Sigmoid colon (tissue), 4 donors: ENCODE measurements around the gene CXCL12.

Experiments
- CTCF ChIP-seq, 4 experiments: fragments of 450-650 bp in 3 of 4; fragments of 200-600 bp in 1 of 4; IDR thresholded peaks; one replicate each; pipeline ENCODE4 v1.5.1; 2016 to 2019; ENCODE audit warnings: antibody characterized with exemption in 4 of 4, mild to moderate bottlenecking in 3 of 4, moderate library complexity in 2 of 4
- POLR2AphosphoS5 ChIP-seq, 4 donors: sonication (generic); formaldehyde crosslinking; IDR thresholded peaks; one replicate each; pipeline ENCODE4 v1.6.1; 2017; ENCODE audit warnings: antibody characterized with exemption in 4 of 4

DNA sequence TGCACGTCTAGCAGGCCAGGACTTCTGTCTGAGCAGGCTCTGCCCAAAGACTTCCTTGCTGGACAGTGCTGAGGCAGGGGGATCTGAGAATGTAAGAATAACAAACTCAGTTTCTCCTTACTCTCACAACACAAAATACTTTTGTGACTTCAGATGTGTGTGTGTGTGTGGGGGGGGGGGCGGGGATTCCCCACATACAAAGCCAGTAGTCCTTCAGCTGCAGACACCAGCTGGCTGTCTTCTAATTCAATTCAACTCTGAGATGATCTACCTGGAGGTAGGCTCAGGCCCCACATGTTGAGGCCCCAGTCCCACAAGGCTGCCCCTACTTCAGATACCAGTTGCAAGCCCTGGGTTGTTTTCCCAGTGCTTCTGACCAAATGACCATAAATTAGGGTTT, 4.7 kb upstream of the CXCL12 start:
- TF ChIP-seq POLR2AphosphoS5 (IDR thresholded peaks at IDR 0.05) (no peak), CTCF (IDR thresholded peaks at IDR 0.05) (no peak)
